ENCODE measurements around the gene VAV2. TPM values are rescaled to one million over a fixed set of nuclear protein-coding genes. Genes with fewer than 3 reads are reported as not detected.

The VAV2 gene
- total RNA-seq, 1 experiment from 2014 or later = 24.7 TPM

- in situ Hi-C loops (cut with HindIII; ENCODE audit: low pct_unique_long_range_greater_than_20kb, low sequenced_read_pairs) = no loop called here
- TF ChIP-seq REST (IDR thresholded peaks at IDR 0.05; ENCODE audit: insufficient read depth in 1 of 2, low read depth in 2 of 2, low read length in 1 of 2) = no peak
- no peak for TF ChIP-seq SIN3A (IDR thresholded peaks at IDR 0.05; ENCODE audit: borderline replicate concordance, insufficient read depth, low read depth, low read length)
- no peak for TF ChIP-seq POLR2AphosphoS5 (IDR thresholded peaks at IDR 0.05; ENCODE audit: low read depth, low read length)
- no peak for TF ChIP-seq TCF7L2 (IDR thresholded peaks at IDR 0.05; ENCODE audit: low read depth, low read length)
- TF ChIP-seq CTCF (IDR thresholded peaks at IDR 0.05) = no peak
- intact Hi-C loops (cut with micrococcal nuclease; ENCODE audit: unreplicated experiment) = no loop called here
- H3K4me1 ChIP-seq (ENCODE audit: control insufficient read depth, insufficient read depth, low read length) = peaks cover 6% of the 10 kb centered on the region
- H3K27ac ChIP-seq (ENCODE audit: low read length) = no peak overlapping the region
- no TSS peak for BruUV-seq (replicated peaks)
- ChIA-PET POLR2A (no interaction called here), CTCF (no interaction called here)
- H3K36me3 ChIP-seq (ENCODE audit: control insufficient read depth, insufficient read depth, low read length) = no peaks in the 10 kb centered on the region
- ATAC-seq (no peak), DNase-seq (ENCODE audit: low read depth, low spot score) (no peak)
- no peaks in the 10 kb centered on the region; the same call in 1 of the 2 replicates for H3K9me3 ChIP-seq (ENCODE audit: control insufficient read depth, insufficient read depth, low read depth, low read length)
- H3K4me3 ChIP-seq (ENCODE audit: low read depth in 2 of 2, low read length in 2 of 2) = no peak overlapping the region
- H3K27me3 ChIP-seq (ENCODE audit: control insufficient read depth, insufficient read depth, low read length) = no peaks in the 10 kb centered on the region
Observed at GRCh38 chr9:133963166-133963565, 29.0 kb downstream of the VAV2 start.

GRCh38 chr9:133962341-133962740, 29.8 kb downstream of the VAV2 start:
- ATAC-seq = no peak
- H3K4me1 ChIP-seq (ENCODE audit: control insufficient read depth, insufficient read depth, low read length) = peaks cover 9% of the 10 kb centered on the region
- no peaks in the 10 kb centered on the region; the same call in 1 of the 2 replicates for H3K9me3 ChIP-seq (ENCODE audit: control insufficient read depth, insufficient read depth, low read depth, low read length)
- no peak overlapping the region for H3K27ac ChIP-seq (ENCODE audit: low read length)
- H3K27me3 ChIP-seq (ENCODE audit: control insufficient read depth, insufficient read depth, low read length) = no peaks in the 10 kb centered on the region
- in situ Hi-C loops (cut with HindIII; ENCODE audit: low pct_unique_long_range_greater_than_20kb, low sequenced_read_pairs) (no loop called here), intact Hi-C loops (cut with micrococcal nuclease; ENCODE audit: unreplicated experiment) (no loop called here)
- ChIA-PET CTCF (interaction anchor here (0.6 kb wide), 1 partner anchor 16 kb away, joined by 3 read pairs; no protein-coding TSS in a partner anchor), POLR2A (no interaction called here)
- DNase-seq (ENCODE audit: low read depth, low spot score) = no peak
- TF ChIP-seq TCF7L2 (IDR thresholded peaks at IDR 0.05; ENCODE audit: low read depth, low read length) (no peak), POLR2AphosphoS5 (IDR thresholded peaks at IDR 0.05; ENCODE audit: low read depth, low read length) (no peak), REST (IDR thresholded peaks at IDR 0.05; ENCODE audit: insufficient read depth in 1 of 2, low read depth in 2 of 2, low read length in 1 of 2) (no peak), CTCF (IDR thresholded peaks at IDR 0.05) (no peak), SIN3A (IDR thresholded peaks at IDR 0.05; ENCODE audit: borderline replicate concordance, insufficient read depth, low read depth, low read length) (no peak)
- no peak overlapping the region for H3K4me3 ChIP-seq (ENCODE audit: low read depth in 2 of 2, low read length in 2 of 2)
- H3K36me3 ChIP-seq (ENCODE audit: control insufficient read depth, insufficient read depth, low read length) = no peaks in the 10 kb centered on the region
- no TSS peak for BruUV-seq (replicated peaks)
